GM12878 (cell line): Measurements from ENCODE around the gene SNED1. TPM values are rescaled to one million over a fixed set of nuclear protein-coding genes. Genes with fewer than 3 reads are reported as not detected.

Source experiments
- BHLHE40 ChIP-seq, 2 experiments: fragments of 450-650 bp in 1 of 2; IDR thresholded peaks; 2 replicates each; pipeline ENCODE4 v1.6.1; 2011 to 2017; ENCODE audit warnings: low read depth in 2 of 2, borderline replicate concordance in 1 of 2, improper control_type of control experiment in 1 of 2, low read length in 1 of 2, mild to moderate bottlenecking in 1 of 2
- EED ChIP-seq: sonication (generic); IDR thresholded peaks from 2 replicates; pipeline ENCODE4 v1.6.1; 2016; ENCODE audit warnings: antibody characterized with exemption, low read depth
- EGR1 ChIP-seq, 2 experiments: IDR thresholded peaks; 1 replicate in 1 of 2; 2 replicates in 1 of 2; pipeline ENCODE4 v1.6.1; 2011 to 2012; ENCODE audit warnings: low read depth in 2 of 2, low read length in 2 of 2, borderline replicate concordance in 1 of 2, mild to moderate bottlenecking in 1 of 2, moderate library complexity in 1 of 2
- HDAC2 ChIP-seq: fragments of 200-600 bp; sonication (generic); IDR thresholded peaks from 2 replicates; pipeline ENCODE4 v1.6.1; 2017
- HDGF ChIP-seq: fragments of 450-650 bp; IDR thresholded peaks from 2 replicates; pipeline ENCODE4 v1.6.1; 2016; ENCODE audit warnings: antibody characterized with exemption
- NFIC ChIP-seq: IDR thresholded peaks from 2 replicates; pipeline ENCODE4 v1.6.1; 2012; ENCODE audit warnings: low read depth, mild to moderate bottlenecking, inconsistent platforms, low read length, moderate library complexity
- PAX8 ChIP-seq: fragments of 450-650 bp; IDR thresholded peaks from 2 replicates; pipeline ENCODE4 v1.6.1; 2017; ENCODE audit warnings: mild to moderate bottlenecking, moderate library complexity
- POLR2AphosphoS5 ChIP-seq: IDR thresholded peaks from 2 replicates; pipeline ENCODE4 v1.6.1; 2011; ENCODE audit warnings: mild to moderate bottlenecking, low read length, inconsistent platforms
- RBBP5 ChIP-seq: fragments of 200-600 bp; sonication (generic); conservative IDR thresholded peaks from 2 replicates; pipeline ENCODE4 v1.6.1; 2016
- SMAD1 ChIP-seq: fragments of 450-650 bp; IDR thresholded peaks from 2 replicates; pipeline ENCODE4 v1.6.1; 2018; ENCODE audit warnings: mild to moderate bottlenecking, low read depth; ENCODE audit not compliant: partially characterized antibody
- SREBF2 ChIP-seq: IDR thresholded peaks from 2 replicates; pipeline ENCODE4 v1.6.1; 2012; ENCODE audit warnings: mild to moderate bottlenecking, low read length
- TCF3 ChIP-seq: IDR thresholded peaks from 2 replicates; pipeline ENCODE4 v1.6.1; 2012; ENCODE audit warnings: low read depth, mild to moderate bottlenecking, low read length, borderline replicate concordance; ENCODE audit not compliant: insufficient read depth
- WRNIP1 ChIP-seq: IDR thresholded peaks from 2 replicates; pipeline ENCODE4 v1.6.1; 2011; ENCODE audit warnings: low read depth, low read length, improper control_type of control experiment, borderline replicate concordance
- YY1 ChIP-seq: IDR thresholded peaks from 2 replicates; pipeline ENCODE4 v1.6.1; 2011; ENCODE audit warnings: low read depth, mild to moderate bottlenecking, low read length
- polyA plus RNA-seq, 11 experiments: library from polyadenylated mRNA; depleted of rRNA in 4 of 11; unstranded in 6 of 11; stranded (reverse) in 5 of 11; fragments of >200 nt; fragmentation: Nextera tagmentation in 4 of 11; fragmentation: Illumina TruSeq in 1 of 11; extraction: Ambion mirVana in 4 of 11; extraction: Trizol in 1 of 11; gene quantifications; 1 replicate in 1 of 11; 2 replicates in 10 of 11; pipeline versions ENCODE4 v1.2.1 to v1.2.3, GENCODE V29; 2011 to 2016; ENCODE audit warnings: inconsistent platforms in 2 of 11, missing spikeins in 2 of 11, low read depth in 1 of 11
- total RNA-seq, 4 experiments: library from RNA; depleted of rRNA in 3 of 4; stranded (reverse); fragments of >200 nt in 3 of 4; fragmentation: Illumina TruSeq in 1 of 4; extraction: Trizol in 1 of 4; gene quantifications; 2 replicates each; pipeline versions ENCODE4 v1.2.1 to v1.2.3, GENCODE V29; 2013 to 2021
- TF ChIP-seq, protein P1 (sequence below): IDR thresholded peaks from 2 replicates; pipeline ENCODE4 v1.6.1; 2011; ENCODE audit warnings: mild to moderate bottlenecking, low read depth, low read length, moderate library complexity; ENCODE audit not compliant: insufficient replicate concordance

The SNED1 gene
- total and polyA plus RNA-seq, 10 of the 15 experiments (the other 5 are each of a cell fraction or from before 2014, with no cell fraction given): 0.05 to 8.4 (median 3.0) TPM

DNA sequence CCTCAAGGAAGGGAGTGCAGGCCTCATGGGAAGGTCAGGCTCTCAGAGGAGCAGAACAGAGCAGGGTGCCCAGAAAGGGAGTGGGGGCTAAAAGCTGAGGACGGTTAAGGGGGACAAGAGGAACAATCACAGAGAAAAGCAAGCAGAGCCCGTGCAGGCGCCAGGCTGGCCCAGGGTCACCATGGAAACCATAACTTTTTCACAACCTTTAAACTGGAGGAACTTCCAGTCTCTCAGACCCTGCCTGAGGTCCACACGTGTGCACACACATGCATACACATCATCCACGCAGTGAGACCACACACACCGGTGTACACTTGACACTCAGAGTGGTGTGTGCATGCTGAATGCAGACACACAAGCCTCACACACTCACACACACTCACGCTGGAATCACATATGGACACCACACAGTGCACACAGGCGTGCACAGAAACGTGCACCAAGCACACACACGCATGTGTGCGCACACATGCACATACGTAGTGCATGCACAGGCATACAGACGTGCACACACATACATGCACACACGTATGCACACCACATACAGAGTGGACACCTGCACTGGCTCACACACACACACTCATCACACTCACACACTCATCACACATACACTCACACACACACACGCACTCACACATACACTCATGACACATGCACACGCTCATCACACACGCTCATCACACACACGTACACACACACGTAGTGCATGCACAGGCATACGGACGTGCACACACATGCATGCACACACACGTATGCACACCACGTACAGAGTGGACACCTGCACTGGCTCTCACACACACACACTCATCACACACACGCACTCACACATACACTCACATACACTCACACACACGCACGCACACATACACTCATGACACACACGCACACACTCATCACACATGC is 37.2 kb upstream of the SNED1 start (continued):
- TF ChIP-seq YY1: no peak
- no peak for TF ChIP-seq HDGF
- no peak for TF ChIP-seq EED
- TF ChIP-seq BHLHE40 (IDR thresholded peaks at IDR 0.05; ENCODE audit: borderline replicate concordance in 1 of 2, low read depth in 2 of 2, low read length in 1 of 2): no peak
- TF ChIP-seq, protein P1, sequence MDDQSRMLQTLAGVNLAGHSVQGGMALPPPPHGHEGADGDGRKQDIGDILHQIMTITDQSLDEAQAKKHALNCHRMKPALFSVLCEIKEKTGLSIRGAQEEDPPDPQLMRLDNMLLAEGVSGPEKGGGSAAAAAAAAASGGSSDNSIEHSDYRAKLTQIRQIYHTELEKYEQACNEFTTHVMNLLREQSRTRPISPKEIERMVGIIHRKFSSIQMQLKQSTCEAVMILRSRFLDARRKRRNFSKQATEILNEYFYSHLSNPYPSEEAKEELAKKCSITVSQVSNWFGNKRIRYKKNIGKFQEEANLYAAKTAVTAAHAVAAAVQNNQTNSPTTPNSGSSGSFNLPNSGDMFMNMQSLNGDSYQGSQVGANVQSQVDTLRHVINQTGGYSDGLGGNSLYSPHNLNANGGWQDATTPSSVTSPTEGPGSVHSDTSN: peak; percentile 10
- no peak for TF ChIP-seq HDAC2
- TF ChIP-seq EGR1 (IDR thresholded peaks at IDR 0.05; ENCODE audit: borderline replicate concordance in 1 of 2, low read depth in 2 of 2, low read length in 2 of 2): no peak
- TF ChIP-seq RBBP5: no peak
- no peak for TF ChIP-seq SREBF2
- no peak for TF ChIP-seq SMAD1
- TF ChIP-seq TCF3: 0 out of 2 replicates have a peak, but pooled peaks have one; percentile 63
- no peak for TF ChIP-seq POLR2AphosphoS5
- TF ChIP-seq PAX8: no peak
- no peak for TF ChIP-seq NFIC
- no peak for TF ChIP-seq WRNIP1
